PC-9 (cell line): ENCODE data around the gene NINJ2. TPM values are rescaled to one million over a fixed set of nuclear protein-coding genes. Genes with fewer than 3 reads are reported as not detected.
A peak's percentile ranks its signal among the peaks of the same experiment; 100 is the strongest.
"Not testable (repeated sequence)": the region's sequence is repeated elsewhere in the genome, so short reads cannot be mapped to it uniquely, and the experiment has no call there.

Source experiments
- Bru-seq: library from RNA; stranded (reverse); fragments of 400-500 nt; gene quantifications from one replicate; lab custom pipeline; 2021; lab: Mats Ljungman, UMichigan
- BruChase-seq, 2 experiments: library from RNA; stranded (reverse); fragments of 400-500 nt; gene quantifications; one replicate each; lab custom pipeline; 2021; lab: Mats Ljungman, UMichigan
- BruUV-seq: library from RNA; stranded (reverse); fragments of 400-500 nt; replicated peaks from 2 replicates; lab custom pipeline; 2021; lab: Mats Ljungman, UMichigan
- CTCF ChIA-PET: fragments of 300-600 bp; sonication (Branson Sonifier 250); formaldehyde crosslinking; loops from one replicate; lab custom pipeline; 2022; ENCODE audit warnings: antibody characterized with exemption; lab: Charles Lee
- POLR2A ChIA-PET: fragments of 300-600 bp; sonication (Branson Sonifier 250); formaldehyde crosslinking; loops from one replicate; lab custom pipeline; 2022; ENCODE audit warnings: antibody characterized with exemption; ENCODE audit not compliant: unreplicated experiment; lab: Charles Lee
- DNase-seq, 2 experiments: peaks; one replicate each; pipeline versions ENCODE4 v3.0.0 to v3.0.0-alpha.2; 2015 to 2022; ENCODE audit warnings: mixed read lengths in 1 of 2
- H2AFZ ChIP-seq: fragments of 200-600 bp; sonication (generic); 2 replicates; pipeline ENCODE4 v1.8.1; 2017; ENCODE audit warnings: antibody characterized with exemption
- H3F3A ChIP-seq: fragments of 200-600 bp; sonication (generic); 2 replicates; pipeline ENCODE4 v1.8.1; 2017; ENCODE audit warnings: antibody characterized with exemption, mild to moderate bottlenecking, low read depth; ENCODE audit not compliant: insufficient read depth
- H3K27ac ChIP-seq: fragments of 200-600 bp; sonication (generic); 2 replicates; pipeline ENCODE4 v1.6.1; 2016; ENCODE audit warnings: mixed run types
- H3K27me3 ChIP-seq: fragments of 200-600 bp; sonication (generic); 2 replicates; pipeline ENCODE4 v1.6.1; 2016; ENCODE audit warnings: low read depth, mixed run types; ENCODE audit not compliant: insufficient read depth
- H3K36me3 ChIP-seq: fragments of 200-600 bp; sonication (generic); 2 replicates; pipeline ENCODE4 v1.6.1; 2016; ENCODE audit warnings: low read depth, mixed run types
- H3K4me1 ChIP-seq: fragments of 200-600 bp; sonication (generic); replicated peaks from 2 replicates; pipeline ENCODE4 v1.6.1; 2016; ENCODE audit warnings: mixed run types; ENCODE audit not compliant: insufficient read depth
- H3K4me2 ChIP-seq: fragments of 200-600 bp; sonication (generic); 2 replicates; pipeline ENCODE4 v1.6.1; 2017; ENCODE audit warnings: mixed run types
- H3K4me3 ChIP-seq: fragments of 200-600 bp; sonication (generic); 2 replicates; pipeline ENCODE4 v1.6.1; 2016; ENCODE audit warnings: mixed run types
- H3K79me2 ChIP-seq: fragments of 200-600 bp; sonication (generic); 2 replicates; pipeline ENCODE4 v1.6.1; 2017; ENCODE audit warnings: low read depth, mixed run types
- H3K9me2 ChIP-seq: fragments of 200-600 bp; sonication (generic); 2 replicates; pipeline ENCODE4 v1.8.1; 2017; ENCODE audit warnings: mild to moderate bottlenecking; ENCODE audit not compliant: insufficient read depth
- H3K9me3 ChIP-seq: fragments of 200-600 bp; sonication (generic); 2 replicates; pipeline ENCODE4 v1.8.1; 2016; ENCODE audit warnings: low read depth; ENCODE audit not compliant: insufficient read depth
- H4K20me1 ChIP-seq: fragments of 200-600 bp; sonication (generic); 2 replicates; pipeline ENCODE4 v1.8.1; 2017; ENCODE audit not compliant: insufficient read depth
- EZH2 ChIP-seq: fragments of 200-600 bp; sonication (generic); IDR thresholded peaks from 2 replicates; pipeline ENCODE4 v1.8.0; 2017; ENCODE audit warnings: antibody characterized with exemption, low read depth
- intact Hi-C: fragments of 100-400 bp; cut with micrococcal nuclease; formaldehyde crosslinking; loops from one replicate; pipeline ENCODE4 v1.10.0; 2022; ENCODE audit not compliant: unreplicated experiment
- long read RNA-seq: library from polyadenylated mRNA; stranded (forward); transcript quantifications from one replicate; pipeline ENCODE4 v2.0.0, GENCODE V29; 2022
- total RNA-seq: library from RNA; stranded (reverse); gene quantifications from 2 replicates; pipeline ENCODE4 v1.2.3, GENCODE V29; 2021
- TF ChIP-seq, protein P1 (sequence below): fragments of 200-600 bp; sonication (generic); conservative IDR thresholded peaks from 2 replicates; pipeline ENCODE4 v1.6.1; 2017; ENCODE audit warnings: mixed run types, antibody characterized with exemption, mild to moderate bottlenecking, moderate library complexity

Gene NINJ2, protein sequence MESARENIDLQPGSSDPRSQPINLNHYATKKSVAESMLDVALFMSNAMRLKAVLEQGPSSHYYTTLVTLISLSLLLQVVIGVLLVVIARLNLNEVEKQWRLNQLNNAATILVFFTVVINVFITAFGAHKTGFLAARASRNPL
- total RNA-seq (18.5 and 19.3 TPM in 2 replicates), Bru-seq, nascent RNA (percentile 47 among the genes with signal in this experiment), BruChase-seq, experiment 1, labeled RNA remaining after a 2-hour chase (percentile 48 among the genes with signal in this experiment), BruChase-seq, experiment 2, labeled RNA remaining after a 6-hour chase (percentile 41 among the genes with signal in this experiment)
- long read RNA-seq, transcript NINJ2-205 (4 exons, 670 nt), result major isoform, 44 of 55 reads
- long read RNA-seq, partial matches to known transcripts, result 0 of 55 reads
- long read RNA-seq, other reads (novel, unspliced or antisense), result 10 of 55 reads

DNA sequence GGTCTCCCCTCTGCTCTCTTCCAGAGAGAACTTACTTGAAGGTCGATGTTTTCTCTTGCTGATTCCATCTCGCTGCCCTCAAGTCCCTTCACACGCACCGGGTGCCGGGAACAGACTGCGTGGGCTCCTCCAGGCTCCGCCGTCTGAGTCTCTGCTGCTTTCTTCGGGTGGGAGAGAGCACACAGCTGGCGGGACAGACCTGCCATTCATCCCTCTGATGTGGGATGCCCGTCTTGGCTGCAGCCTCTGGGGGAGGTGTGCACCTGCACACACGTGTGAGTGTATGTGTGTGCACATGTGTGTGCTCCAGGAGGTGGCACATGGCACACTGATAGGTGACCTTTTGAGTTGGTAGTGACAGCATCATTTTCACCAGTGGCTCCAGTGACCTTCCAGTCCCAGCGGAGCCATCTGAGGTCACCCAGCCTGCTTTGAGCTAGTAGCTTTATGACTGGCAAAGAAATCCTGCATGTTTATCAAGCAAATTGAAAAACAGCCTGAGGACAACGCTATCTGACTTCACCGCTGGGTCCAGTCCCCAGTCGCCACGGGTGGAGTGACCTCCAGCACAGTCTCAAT, at the start of gene NINJ2:
NINJ2 (minus strand) TSS at position 153 of the 579 bp plus-strand sequence; CDS start at position 68, 85 bp downstream.
- Histone ChIP-seq H2AFZ (no peak within 1 kb of the TSS), H3K4me3 (no peak within 1 kb of the TSS), H3K9me3 (no peaks in the 10 kb centered on the region), H3K4me1 (peaks cover 19% of the 10 kb centered on the region), H3K27ac (no peak within 1 kb of the TSS), H3K4me2 (no peak within 1 kb of the TSS), H3F3A (no peaks in the 10 kb centered on the region), H3K9me2 (no peaks in the 10 kb centered on the region), H3K79me2 (no peaks in the 10 kb centered on the region), H3K27me3 (no peaks in the 10 kb centered on the region), H3K36me3 (no peaks in the 10 kb centered on the region), H4K20me1 (no peaks in the 10 kb centered on the region)
- DNase-seq, result no peak
- intact Hi-C loops, result no loop called here
- BruUV-seq, result no TSS peak
- TF ChIP-seq, protein P1, sequence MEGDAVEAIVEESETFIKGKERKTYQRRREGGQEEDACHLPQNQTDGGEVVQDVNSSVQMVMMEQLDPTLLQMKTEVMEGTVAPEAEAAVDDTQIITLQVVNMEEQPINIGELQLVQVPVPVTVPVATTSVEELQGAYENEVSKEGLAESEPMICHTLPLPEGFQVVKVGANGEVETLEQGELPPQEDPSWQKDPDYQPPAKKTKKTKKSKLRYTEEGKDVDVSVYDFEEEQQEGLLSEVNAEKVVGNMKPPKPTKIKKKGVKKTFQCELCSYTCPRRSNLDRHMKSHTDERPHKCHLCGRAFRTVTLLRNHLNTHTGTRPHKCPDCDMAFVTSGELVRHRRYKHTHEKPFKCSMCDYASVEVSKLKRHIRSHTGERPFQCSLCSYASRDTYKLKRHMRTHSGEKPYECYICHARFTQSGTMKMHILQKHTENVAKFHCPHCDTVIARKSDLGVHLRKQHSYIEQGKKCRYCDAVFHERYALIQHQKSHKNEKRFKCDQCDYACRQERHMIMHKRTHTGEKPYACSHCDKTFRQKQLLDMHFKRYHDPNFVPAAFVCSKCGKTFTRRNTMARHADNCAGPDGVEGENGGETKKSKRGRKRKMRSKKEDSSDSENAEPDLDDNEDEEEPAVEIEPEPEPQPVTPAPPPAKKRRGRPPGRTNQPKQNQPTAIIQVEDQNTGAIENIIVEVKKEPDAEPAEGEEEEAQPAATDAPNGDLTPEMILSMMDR, result no peak
- TF ChIP-seq EZH2, result no peak
- CTCF ChIA-PET, result no interaction called here
- POLR2A ChIA-PET, result no interaction called here

GRCh38 chr12:712172-712863, 49.1 kb upstream of the NINJ2 start:
- no peaks in the 10 kb centered on the region for H3K36me3 ChIP-seq
- H3K27ac ChIP-seq, result peak overlapping the region; percentile 31
- H3K9me2 ChIP-seq, result no peaks in the 10 kb centered on the region
- CTCF ChIA-PET, result interaction anchor here (0.6 to 1.1 kb wide), 6 partner anchors 12 to 104 kb away, joined by 3 to 11 read pairs (median 6); no protein-coding TSS in a partner anchor
- no peak overlapping the region for H3K4me3 ChIP-seq
- intact Hi-C loops, result loop anchor here (2.0 kb wide), 1 partner anchor 80 kb away; no protein-coding TSS in a partner anchor
- DNase-seq, result peak; percentile 25 to 69
- no peaks in the 10 kb centered on the region for H3K27me3 ChIP-seq
- H3F3A ChIP-seq, result peaks cover 12% of the 10 kb centered on the region; the same call in 1 of the 2 replicates
- no peaks in the 10 kb centered on the region for H4K20me1 ChIP-seq
- no TSS peak for BruUV-seq
- POLR2A ChIA-PET, result interaction anchor here (0.6 to 0.7 kb wide), 3 partner anchors 38 to 257 kb away, joined by 3 to 6 read pairs (median 5); no protein-coding TSS in a partner anchor
- H3K4me2 ChIP-seq, result peak overlapping the region; percentile 40
- H3K9me3 ChIP-seq, result no peaks in the 10 kb centered on the region
- TF ChIP-seq, protein P1, result no peak
- TF ChIP-seq EZH2, result no peak
- H3K4me1 ChIP-seq, result peaks cover 11% of the 10 kb centered on the region
- no peaks in the 10 kb centered on the region for H3K79me2 ChIP-seq
- H2AFZ ChIP-seq, result peak overlapping the region; percentile 6; the same call in 1 of the 2 replicates

GRCh38 chr12:709455-710020, 46.3 kb upstream of the NINJ2 start:
- Histone ChIP-seq H2AFZ (no peak overlapping the region), H3K4me1 (peaks cover 11% of the 10 kb centered on the region), H3K9me3 (no peaks in the 10 kb centered on the region), H3K4me2 (no peak overlapping the region), H3K79me2 (no peaks in the 10 kb centered on the region), H3K27me3 (no peaks in the 10 kb centered on the region), H3K27ac (no peak overlapping the region), H3K4me3 (no peak overlapping the region), H3F3A (peaks cover 12% of the 10 kb centered on the region; the same call in 1 of the 2 replicates), H3K36me3 (no peaks in the 10 kb centered on the region), H4K20me1 (no peaks in the 10 kb centered on the region), H3K9me2 (no peaks in the 10 kb centered on the region)
- no peak for DNase-seq
- ChIA-PET POLR2A (no interaction called here), CTCF (interaction anchor here (0.5 kb wide), 1 partner anchor 10 kb away, joined by 4 read pairs; no protein-coding TSS in a partner anchor)
- intact Hi-C loops, result no loop called here
- BruUV-seq, result no TSS peak
- TF ChIP-seq, protein P1, result no peak
- no peak for TF ChIP-seq EZH2

GRCh38 chr12:708084-708483, 44.8 kb upstream of the NINJ2 start:
- peaks cover 11% of the 10 kb centered on the region for H3K4me1 ChIP-seq
- H3K27ac ChIP-seq, H3K79me2 ChIP-seq, CTCF ChIA-PET, H3K4me2 ChIP-seq, POLR2A ChIA-PET, DNase-seq, H3K36me3 ChIP-seq, H3K27me3 ChIP-seq, intact Hi-C loops, BruUV-seq, H3K4me3 ChIP-seq, H4K20me1 ChIP-seq, H3K9me3 ChIP-seq, H3K9me2 ChIP-seq, H2AFZ ChIP-seq: not testable (repeated sequence)
- peaks cover 12% of the 10 kb centered on the region; the same call in 1 of the 2 replicates for H3F3A ChIP-seq
